Activated CD4-positive, alpha-beta T cell treated with anti-CD3 and anti-CD28 coated beads, Interleukin-2, amount 50 U/mL, for 1 hour (primary cell): Measurements from ENCODE around the gene SLC25A10.

Source experiments
- DNase-seq: peaks from one replicate; pipeline ENCODE4 v3.0.0-alpha.2; 2020

Gene SLC25A10, protein sequence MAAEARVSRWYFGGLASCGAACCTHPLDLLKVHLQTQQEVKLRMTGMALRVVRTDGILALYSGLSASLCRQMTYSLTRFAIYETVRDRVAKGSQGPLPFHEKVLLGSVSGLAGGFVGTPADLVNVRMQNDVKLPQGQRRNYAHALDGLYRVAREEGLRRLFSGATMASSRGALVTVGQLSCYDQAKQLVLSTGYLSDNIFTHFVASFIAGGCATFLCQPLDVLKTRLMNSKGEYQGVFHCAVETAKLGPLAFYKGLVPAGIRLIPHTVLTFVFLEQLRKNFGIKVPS

DNA sequence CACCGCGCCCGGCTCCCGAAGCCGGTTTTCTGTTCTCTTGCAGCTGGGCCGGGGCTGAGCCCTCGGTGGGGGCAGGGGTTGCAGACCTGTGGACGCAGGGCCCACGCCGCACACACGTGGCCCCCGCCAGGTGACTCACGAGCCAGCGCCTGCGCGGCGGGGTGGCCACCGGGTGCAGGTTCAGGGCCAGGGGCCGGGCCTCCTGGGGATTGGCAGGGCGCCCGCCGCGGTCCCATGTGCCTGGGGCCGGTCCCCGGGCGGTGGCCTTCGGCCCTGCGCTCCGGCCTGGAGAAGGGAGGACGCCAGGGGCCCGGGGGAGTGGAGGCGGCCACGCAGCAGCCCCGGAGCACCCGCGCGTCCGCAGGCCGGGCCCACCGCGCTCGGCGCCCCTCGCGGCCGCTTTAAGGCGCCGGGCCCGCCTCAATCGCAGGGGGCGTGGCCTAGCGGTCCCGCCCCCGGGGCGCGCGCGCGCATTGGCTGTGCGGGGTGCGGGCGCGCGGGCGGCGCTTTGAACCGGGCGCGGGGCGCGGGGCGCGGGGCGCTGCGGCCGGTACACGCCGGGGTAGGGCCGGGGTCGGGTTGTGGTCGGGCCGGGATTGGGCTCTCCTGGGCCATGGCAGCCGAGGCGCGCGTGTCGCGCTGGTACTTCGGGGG lies at the start of gene SLC25A10:
SLC25A10 (plus strand) TSS at position 471 of the 654 bp plus-strand sequence; CDS start at position 614, 143 bp downstream.
- peak; percentile 68 for DNase-seq

DNA sequence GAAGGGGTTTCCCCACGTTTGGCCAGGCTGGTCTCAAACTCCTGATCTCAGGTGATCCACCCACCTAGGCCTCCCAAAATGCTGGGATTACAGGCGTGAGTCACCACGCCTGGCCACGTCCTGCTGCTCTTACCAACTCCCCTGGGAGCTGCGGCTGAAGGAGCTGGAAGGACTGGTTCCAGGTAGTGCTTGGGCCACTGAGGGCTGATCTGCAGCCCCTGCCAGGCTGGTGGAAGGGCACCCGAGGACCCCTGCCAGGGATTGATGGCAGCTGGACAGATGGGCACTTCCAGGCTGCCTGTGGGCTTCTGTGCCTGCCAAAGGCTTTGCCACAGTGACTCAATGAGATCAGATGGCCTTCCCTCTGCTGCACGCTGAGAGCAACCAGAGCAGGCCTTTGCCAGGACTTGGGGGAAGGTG lies 48.0 kb upstream of the SLC25A10 start:
- DNase-seq: no peak

DNA sequence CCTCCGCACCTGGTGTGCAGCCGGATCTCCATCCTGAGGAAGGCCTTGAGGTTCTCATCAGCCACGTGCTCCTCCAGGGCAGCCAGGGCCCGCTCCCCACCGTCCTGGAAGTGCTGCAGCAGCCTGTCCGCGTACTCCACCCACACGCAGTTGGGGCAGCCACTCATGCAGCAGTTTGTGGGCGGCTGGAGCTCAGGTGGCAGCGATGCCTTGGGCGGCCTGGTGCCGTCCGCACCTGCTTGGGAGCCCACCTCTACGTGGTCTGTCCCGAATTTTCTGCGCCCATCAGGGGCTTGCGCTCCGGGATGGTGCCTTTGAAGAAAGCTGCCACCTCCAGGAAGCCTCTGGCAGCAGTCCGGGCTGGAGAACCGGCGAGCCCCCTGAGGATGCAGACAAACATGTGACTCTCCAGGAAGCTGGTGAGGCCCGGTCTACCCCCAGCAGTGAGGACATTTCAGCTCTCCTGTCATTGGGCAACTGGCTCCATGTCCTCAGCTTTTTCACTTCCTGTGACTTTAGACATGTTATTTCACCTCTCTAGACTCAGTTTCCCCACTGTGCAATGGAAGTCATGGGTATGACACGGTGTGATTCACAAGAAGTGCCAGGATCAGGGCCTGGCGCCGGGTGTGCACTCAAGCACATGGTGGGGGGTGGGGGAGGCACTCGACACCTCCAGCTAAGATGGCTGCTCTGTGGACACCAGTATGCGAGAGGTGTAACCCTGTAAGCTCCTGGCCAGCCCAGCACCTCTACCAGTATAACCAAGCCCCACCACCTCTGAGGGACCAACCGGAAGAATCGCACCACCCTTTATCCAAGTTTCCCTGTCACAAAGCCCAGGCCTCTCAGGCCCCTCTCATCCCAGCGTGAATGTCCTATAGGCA lies 46.6 kb upstream of the SLC25A10 start:
- peak; percentile 44 for DNase-seq

DNA sequence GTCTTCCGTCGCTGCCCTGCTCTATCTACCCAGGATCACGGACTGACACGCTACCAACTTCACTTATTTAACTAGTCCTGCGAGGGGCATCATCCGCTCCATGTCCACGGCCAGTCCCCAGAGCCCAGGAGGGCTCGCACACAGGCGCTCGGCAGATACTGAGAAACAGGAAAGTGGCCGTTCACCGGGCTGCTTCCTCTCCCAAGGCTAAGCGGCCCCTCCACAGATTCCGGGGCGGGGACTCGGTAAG lies 46.1 kb upstream of the SLC25A10 start:
- DNase-seq: no peak

DNA sequence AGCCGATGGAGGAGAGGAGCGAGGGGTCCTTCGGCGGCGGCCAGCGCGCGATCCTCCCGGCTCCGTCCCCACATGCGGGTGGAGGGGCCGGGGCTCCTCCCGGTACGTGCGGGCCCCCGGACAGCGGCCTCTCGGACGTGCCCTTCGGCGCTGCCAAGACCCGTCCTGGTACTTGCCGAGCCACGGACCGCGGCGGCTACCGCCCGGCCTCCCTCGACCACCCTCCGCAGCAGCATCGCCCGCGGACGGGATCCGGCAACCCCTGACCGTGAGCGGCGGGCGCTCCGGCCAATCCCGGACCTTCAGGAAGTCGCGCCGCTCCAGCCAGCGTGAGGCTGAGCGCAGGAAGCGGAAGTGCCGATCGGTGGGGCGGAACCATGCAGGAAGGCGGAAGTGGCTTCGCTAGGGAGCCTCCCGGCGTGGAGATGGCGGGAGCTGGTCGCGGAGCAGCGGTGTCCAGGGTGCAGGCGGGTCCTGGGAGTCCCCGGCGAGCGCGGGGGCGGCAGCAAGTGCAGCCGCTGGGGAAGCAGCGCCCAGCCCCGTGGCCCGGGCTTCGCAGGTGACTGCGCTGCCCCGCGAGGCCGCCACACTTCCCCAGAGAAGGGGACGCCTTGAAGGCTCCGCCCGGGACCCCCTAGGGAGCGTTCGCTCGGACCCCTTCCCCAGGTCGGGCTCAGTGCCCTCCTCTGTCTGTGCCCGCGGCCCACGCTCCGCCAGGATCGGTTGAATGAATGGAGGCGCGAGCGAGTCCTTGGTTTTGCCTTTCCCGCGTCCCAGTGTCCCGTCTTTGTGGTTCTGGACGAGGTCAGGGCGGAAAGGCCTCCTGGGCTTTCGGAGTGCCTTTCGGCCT lies 45.5 kb upstream of the SLC25A10 start, which contains the start of the genes CCDC137 and OXLD1:
CCDC137 (plus strand) TSS at position 396 of the 850 bp plus-strand sequence; CDS start at position 426, 30 bp downstream.
OXLD1 (minus strand) TSS at position 264 of the 850 bp plus-strand sequence; CDS start at position 236, 28 bp downstream.
- DNase-seq: peak; percentile 91

DNA sequence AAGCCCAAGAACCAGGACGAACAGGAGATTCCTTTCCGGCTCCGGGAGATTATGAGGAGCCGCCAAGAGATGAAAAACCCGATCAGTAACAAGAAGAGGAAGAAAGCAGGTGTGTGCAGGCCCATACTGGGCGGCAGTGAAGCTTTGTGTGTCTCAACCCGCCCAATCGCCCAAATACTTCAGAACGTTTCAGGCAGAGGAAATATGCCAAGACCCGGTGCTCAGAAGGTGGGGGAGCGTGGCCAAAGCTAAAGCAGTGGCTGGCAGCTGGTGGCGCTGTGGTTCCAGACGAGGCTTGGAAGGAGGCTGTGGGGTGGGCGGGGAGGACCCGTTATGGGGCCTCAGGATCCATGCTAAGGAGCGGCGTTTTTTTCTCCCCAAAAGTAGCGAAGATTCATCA lies 44.3 kb upstream of the SLC25A10 start:
- no peak for DNase-seq

DNA sequence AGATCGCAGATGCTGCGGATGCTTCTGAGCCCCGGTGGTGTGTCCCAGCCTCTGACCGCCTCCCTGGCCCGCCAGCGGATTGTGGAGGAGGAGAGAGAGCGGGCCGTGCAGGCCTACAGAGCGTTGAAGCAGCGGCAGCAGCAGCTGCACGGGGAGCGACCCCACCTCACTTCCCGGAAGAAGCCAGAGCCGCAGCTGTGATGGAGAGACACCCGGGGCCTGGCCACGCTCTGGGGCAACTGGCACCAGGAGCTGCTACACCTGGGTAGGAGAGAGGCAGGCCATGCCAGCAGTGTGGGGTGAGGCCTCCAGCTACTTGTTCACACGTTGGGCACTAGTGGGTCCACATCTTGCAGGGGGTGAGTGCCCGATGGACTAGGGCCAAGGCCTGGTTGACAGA lies 39.6 kb upstream of the SLC25A10 start:
- no peak for DNase-seq

DNA sequence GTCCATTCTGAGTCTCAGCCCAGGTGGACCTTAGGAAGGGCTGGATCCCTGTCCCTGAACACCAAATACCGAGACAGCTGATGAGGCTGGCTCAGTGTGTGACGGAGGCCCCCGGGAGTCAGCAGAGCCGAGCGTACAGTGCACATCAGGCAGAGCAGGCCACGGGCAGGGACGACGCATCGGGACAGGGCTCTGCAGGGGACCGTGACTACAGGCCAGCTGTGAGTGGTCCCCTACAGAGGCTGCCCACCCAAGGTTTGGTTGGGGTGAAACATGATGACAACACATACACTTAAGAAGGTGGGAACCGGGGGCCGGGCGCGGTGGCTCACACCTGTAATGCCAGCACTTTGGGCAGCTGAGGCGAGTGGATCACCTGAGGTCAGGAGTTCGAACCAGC lies 39.1 kb upstream of the SLC25A10 start:
- no peak for DNase-seq

DNA sequence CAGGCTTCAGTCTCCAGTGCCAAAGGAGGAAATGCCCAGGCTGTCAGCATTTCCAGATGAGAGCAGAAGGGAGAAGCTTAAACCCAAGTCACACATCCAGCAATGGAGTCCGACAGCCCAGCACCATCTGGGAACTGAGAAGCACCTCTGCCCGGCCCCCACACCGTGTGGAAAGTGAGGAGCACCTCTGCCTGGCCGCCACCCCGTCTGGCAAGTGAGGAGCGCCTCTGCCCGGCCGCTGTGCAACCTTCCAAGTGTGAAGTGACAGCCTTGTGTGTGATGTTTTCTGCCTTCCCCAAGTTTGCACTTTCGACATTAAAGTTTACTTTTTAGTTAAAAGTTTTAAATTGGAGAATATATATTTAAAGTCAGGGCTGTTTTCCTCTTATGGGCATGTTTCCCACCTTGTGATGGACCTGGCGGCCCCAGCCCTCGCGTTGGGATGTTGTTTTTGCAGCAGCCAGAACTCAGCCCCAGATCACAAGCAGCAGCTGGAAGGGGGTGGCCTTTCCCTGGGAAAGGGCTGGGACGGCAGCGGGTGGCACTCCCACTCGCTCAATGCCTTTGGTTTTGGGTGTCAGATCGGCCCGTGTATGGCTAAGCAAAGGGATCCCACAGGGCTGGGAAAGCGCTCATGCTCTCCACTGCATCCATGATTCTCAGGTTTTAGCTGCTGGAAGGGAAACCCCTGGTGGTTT lies 38.4 kb upstream of the SLC25A10 start:
- no peak for DNase-seq

GRCh38 chr17:81675515-81676221 lies 36.4 kb upstream of the SLC25A10 start:
- DNase-seq: peak; percentile 28

- no peak for DNase-seq
Measured at GRCh38 chr17:81676906-81677305, 35.2 kb upstream of the SLC25A10 start.

DNA sequence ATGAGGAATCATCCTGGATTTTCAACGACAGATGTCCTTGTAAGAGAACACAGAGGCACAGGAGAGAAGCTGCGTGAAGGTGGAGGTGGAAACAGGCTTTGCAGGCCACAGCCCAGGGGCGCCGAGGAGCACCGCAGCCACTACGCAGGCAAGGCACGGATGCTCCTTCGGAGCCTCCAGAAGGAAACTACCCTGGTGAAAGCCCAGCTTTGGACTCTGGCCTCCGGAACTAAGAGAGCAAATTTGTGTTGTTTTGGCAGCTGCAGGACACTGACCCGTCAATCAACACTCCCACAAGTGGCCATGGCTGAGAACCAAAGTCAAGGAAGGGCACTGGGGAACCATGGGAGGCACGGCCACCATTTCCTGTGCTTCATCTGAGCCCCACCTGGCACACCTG lies 31.9 kb upstream of the SLC25A10 start:
- DNase-seq: no peak

- DNase-seq: no peak
Measured at GRCh38 chr17:81681672-81682071, 30.4 kb upstream of the SLC25A10 start.

GRCh38 chr17:81682565-81683207 lies 29.4 kb upstream of the SLC25A10 start:
- no peak for DNase-seq

DNA sequence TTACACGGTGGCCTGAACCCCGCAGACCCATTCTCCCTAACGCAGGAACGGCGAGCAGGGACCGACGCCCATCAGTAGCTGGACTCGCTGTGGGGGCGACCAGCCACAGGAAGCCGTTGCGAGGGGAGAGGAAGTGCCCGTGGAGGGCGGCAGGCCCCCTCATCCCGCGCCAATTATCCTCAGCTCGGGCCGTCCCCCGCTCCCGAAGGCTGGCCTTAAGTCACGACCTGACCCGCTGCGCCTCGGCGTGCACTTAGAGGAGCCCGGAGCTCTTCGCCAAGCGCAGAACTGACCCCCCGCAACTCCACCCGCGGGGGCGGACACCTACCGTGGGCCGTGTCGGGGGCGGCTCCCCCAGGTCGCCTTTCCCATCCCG lies 28.9 kb upstream of the SLC25A10 start:
- DNase-seq: no peak

DNA sequence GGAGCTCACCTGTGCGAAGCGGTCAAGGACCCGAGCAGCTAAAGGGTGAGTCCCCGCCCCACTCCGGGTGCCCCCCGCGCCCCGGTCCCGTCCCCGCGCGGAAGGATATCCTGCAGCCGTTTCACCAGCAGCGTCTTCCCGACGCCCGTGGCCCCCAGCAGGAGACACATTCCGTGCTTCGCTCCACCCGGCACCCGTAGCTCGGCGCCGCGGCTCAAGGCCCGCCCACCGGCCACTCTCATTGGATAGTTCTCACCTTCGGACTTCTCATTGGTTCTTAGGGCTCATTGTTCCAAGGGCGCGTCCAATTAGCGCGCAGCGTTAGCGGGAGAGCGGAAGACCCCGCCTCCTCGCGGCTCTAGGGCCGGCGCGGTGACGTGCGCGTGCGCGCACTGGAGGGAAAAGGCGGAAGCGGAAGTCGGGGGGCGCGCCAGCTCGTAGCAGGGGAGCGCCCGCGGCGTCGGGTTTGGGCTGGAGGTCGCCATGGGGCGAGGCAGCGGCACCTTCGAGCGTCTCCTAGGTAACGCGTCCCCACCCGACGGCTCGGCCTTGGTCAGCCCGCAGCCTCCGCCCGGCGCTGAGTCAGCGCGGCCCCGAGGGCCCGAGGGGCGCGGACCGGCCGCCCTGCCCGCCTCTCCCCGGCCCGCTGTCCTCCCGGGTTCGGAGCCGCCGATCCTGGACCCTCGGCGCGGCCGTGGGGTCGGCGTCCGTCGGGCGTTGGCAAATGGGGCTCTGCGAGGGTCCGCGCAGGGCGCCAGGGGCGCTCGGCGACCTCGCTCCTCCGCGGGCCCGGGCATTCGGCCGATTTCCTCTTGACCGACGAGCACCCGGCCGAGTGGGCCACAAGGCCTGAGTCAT lies 28.3 kb upstream of the SLC25A10 start, which contains the start of the genes ARL16 and HGS:
ARL16 (minus strand) TSS at position 214 of the 858 bp plus-strand sequence; CDS start at position 170, 44 bp downstream.
HGS (plus strand) TSS at position 428 of the 858 bp plus-strand sequence; CDS start at position 484, 56 bp downstream.
- peak; percentile 97 for DNase-seq

GRCh38 chr17:81684442-81684911 lies 27.6 kb upstream of the SLC25A10 start:
- DNase-seq: no peak

- DNase-seq: no peak
Measured at GRCh38 chr17:81685108-81685507, 27.0 kb upstream of the SLC25A10 start.

GRCh38 chr17:81686614-81687013 lies 25.5 kb upstream of the SLC25A10 start:
- no peak for DNase-seq
